Neural cell (in vitro differentiated cells): ENCODE data around the gene DNMT3A. TPM values are rescaled to one million over a fixed set of nuclear protein-coding genes. Genes with fewer than 3 reads are reported as not detected.

ENCODE experiments used
- H2AFZ ChIP-seq: fragments of 200-600, 300-800 bp; sonication (generic), shearing (Covaris generic); 2 replicates; pipeline ENCODE4 v1.6.0; 2014; ENCODE audit warnings: low read depth, mild to moderate bottlenecking, antibody characterized with exemption, low read length, moderate library complexity
- H3F3A ChIP-seq: fragments of 200-600 bp; shearing (Covaris generic); 2 replicates; pipeline ENCODE4 v1.6.1; 2016; ENCODE audit warnings: mild to moderate bottlenecking, moderate library complexity, mixed read lengths, antibody characterized with exemption, low read length; ENCODE audit not compliant: insufficient read depth, poor library complexity, severe bottlenecking
- H3K27ac ChIP-seq: fragments of 200-600, 300-800 bp; sonication (generic), shearing (Covaris generic); 2 replicates; pipeline ENCODE4 v1.5.1; 2014; ENCODE audit warnings: mild to moderate bottlenecking, low read length, moderate library complexity
- H3K27me3 ChIP-seq: fragments of 300-800, 200-600 bp; sonication (generic), shearing (Covaris generic); 2 replicates; pipeline ENCODE4 v1.6.0; 2014; ENCODE audit warnings: mild to moderate bottlenecking, low read depth, low read length, moderate library complexity; ENCODE audit not compliant: insufficient read depth
- H3K36me3 ChIP-seq: fragments of 300-800, 200-600 bp; sonication (generic), shearing (Covaris generic); 2 replicates; pipeline ENCODE4 v1.5.1; 2014; ENCODE audit warnings: mild to moderate bottlenecking, antibody characterized with exemption, low read length, moderate library complexity; ENCODE audit not compliant: insufficient read depth
- H3K4me2 ChIP-seq: fragments of 300-800, 200-600 bp; sonication (generic), shearing (Covaris generic); 2 replicates; pipeline ENCODE4 v1.6.0; 2014; ENCODE audit warnings: mild to moderate bottlenecking, low read length
- H3K4me3 ChIP-seq: fragments of 300-800, 200-600 bp; sonication (generic), shearing (Covaris generic); 2 replicates; pipeline ENCODE4 v1.5.1; 2014; ENCODE audit warnings: mild to moderate bottlenecking, low read length, moderate library complexity
- H3K79me2 ChIP-seq: fragments of 200-600 bp; shearing (Covaris generic); replicated peaks from 2 replicates; pipeline ENCODE4 v1.6.0; 2014; ENCODE audit warnings: mild to moderate bottlenecking, low read length, moderate library complexity; ENCODE audit not compliant: insufficient read depth
- H3K9ac ChIP-seq: fragments of 300-800, 200-600 bp; sonication (generic), shearing (Covaris generic); 2 replicates; pipeline ENCODE4 v1.6.1; 2016; ENCODE audit warnings: mild to moderate bottlenecking, low read length, mixed read lengths
- H3K9me2 ChIP-seq: fragments of 200-600 bp; shearing (Covaris generic); 2 replicates; pipeline ENCODE4 v1.6.1; 2016; ENCODE audit warnings: mild to moderate bottlenecking, low read length, mixed read lengths; ENCODE audit not compliant: insufficient read depth
- H3K9me3 ChIP-seq: fragments of 200-600, 300-800 bp; sonication (generic), shearing (Covaris generic); 2 replicates; pipeline ENCODE4 v1.6.1; 2016; ENCODE audit warnings: mild to moderate bottlenecking, mixed run types, low read length, moderate library complexity, mixed read lengths
- H4K20me1 ChIP-seq: fragments of 200-600 bp; shearing (Covaris generic); 2 replicates; pipeline ENCODE4 v1.6.1; 2016; ENCODE audit warnings: mild to moderate bottlenecking, mixed run types; ENCODE audit not compliant: insufficient read depth
- CTCF ChIP-seq: fragments of 450-650 bp; IDR thresholded peaks from 2 replicates; pipeline ENCODE4 v1.5.1; 2014; ENCODE audit warnings: antibody characterized with exemption, mild to moderate bottlenecking, moderate library complexity; ENCODE audit not compliant: poor library complexity, severe bottlenecking
- EP300 ChIP-seq: fragments of 450-650 bp; conservative IDR thresholded peaks from 2 replicates; pipeline ENCODE4 v1.6.1; 2014; ENCODE audit warnings: antibody characterized with exemption, mild to moderate bottlenecking, moderate library complexity; ENCODE audit not compliant: poor library complexity, severe bottlenecking
- EZH2 ChIP-seq: fragments of 200-600, 300-800 bp; shearing (Covaris generic), sonication (generic); IDR thresholded peaks from 2 replicates; pipeline ENCODE4 v1.6.1; 2014; ENCODE audit warnings: antibody characterized with exemption, low read length, borderline replicate concordance, mild to moderate bottlenecking; ENCODE audit not compliant: insufficient read depth, poor library complexity, severe bottlenecking
- MXI1 ChIP-seq: fragments of 450-650 bp; conservative IDR thresholded peaks from 2 replicates; pipeline ENCODE4 v1.6.1; 2014; ENCODE audit warnings: antibody characterized with exemption, mild to moderate bottlenecking; ENCODE audit not compliant: poor library complexity, severe bottlenecking
- POLR2AphosphoS5 ChIP-seq: IDR thresholded peaks from 2 replicates; pipeline ENCODE4 v1.6.1; 2012
- RAD21 ChIP-seq: fragments of 450-650 bp; conservative IDR thresholded peaks from 2 replicates; pipeline ENCODE4 v1.6.1; 2014; ENCODE audit warnings: antibody characterized with exemption, mild to moderate bottlenecking, moderate library complexity
- REST ChIP-seq: IDR thresholded peaks from 2 replicates; pipeline ENCODE4 v1.6.1; 2012; ENCODE audit warnings: borderline replicate concordance
- SMC3 ChIP-seq: fragments of 450-650 bp; conservative IDR thresholded peaks from 2 replicates; pipeline ENCODE4 v1.6.1; 2014; ENCODE audit warnings: antibody characterized with exemption, mild to moderate bottlenecking, moderate library complexity; ENCODE audit not compliant: poor library complexity
- TAF1 ChIP-seq: IDR thresholded peaks from 2 replicates; pipeline ENCODE4 v1.6.1; 2012; ENCODE audit warnings: low read depth
- polyA plus RNA-seq: library from polyadenylated mRNA; depleted of rRNA; stranded (reverse); fragments of >200 nt; gene quantifications from 2 replicates; pipeline ENCODE4 v1.2.3, GENCODE V29; 2014

The DNMT3A gene
- polyA plus RNA-seq, 1 donor from 2014 or later, result 33.0 TPM

GRCh38 chr2:25369876-25370275 lies 28.2 kb upstream of the DNMT3A start:
- H3K27me3 ChIP-seq, result no peaks in the 10 kb centered on the region
- no peak overlapping the region for H3K27ac ChIP-seq
- H3K9me3 ChIP-seq, result no peaks in the 10 kb centered on the region
- no peaks in the 10 kb centered on the region for H3K79me2 ChIP-seq
- no peak overlapping the region for H3K9ac ChIP-seq
- TF ChIP-seq REST, result no peak
- no peak for TF ChIP-seq EZH2
- no peak for TF ChIP-seq POLR2AphosphoS5
- TF ChIP-seq RAD21, result no peak
- no peak for TF ChIP-seq TAF1
- TF ChIP-seq MXI1, result no peak
- no peak for TF ChIP-seq CTCF
- TF ChIP-seq EP300, result no peak
- no peak for TF ChIP-seq SMC3
- H4K20me1 ChIP-seq, result no peaks in the 10 kb centered on the region
- H3K4me2 ChIP-seq, result no peak overlapping the region
- H2AFZ ChIP-seq, result no peak overlapping the region
- no peaks in the 10 kb centered on the region for H3K36me3 ChIP-seq
- H3K9me2 ChIP-seq, result no peaks in the 10 kb centered on the region
- H3K4me3 ChIP-seq, result no peak overlapping the region
- no peaks in the 10 kb centered on the region for H3F3A ChIP-seq

DNA sequence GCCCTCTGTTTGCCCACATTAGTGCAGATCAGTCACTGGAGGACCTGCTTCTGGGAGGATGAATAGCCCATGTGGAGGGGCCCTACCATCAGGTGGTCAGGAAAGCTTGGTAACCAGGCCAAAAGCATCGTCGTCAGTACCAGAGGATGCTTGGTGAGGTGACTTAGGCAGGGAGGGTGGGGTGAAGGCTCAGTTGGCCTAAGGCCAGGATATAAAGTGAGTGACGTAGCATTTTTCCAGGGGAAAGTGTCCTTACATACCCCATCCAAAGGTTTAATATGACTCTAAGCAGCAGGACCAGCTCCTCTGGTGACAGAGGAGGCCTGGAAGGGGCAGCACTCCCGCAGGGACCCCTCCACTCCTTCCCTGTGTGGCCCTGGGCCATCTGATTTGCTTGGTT lies 27.7 kb upstream of the DNMT3A start:
- H3K9ac ChIP-seq, result no peak overlapping the region
- no peaks in the 10 kb centered on the region for H3K79me2 ChIP-seq
- H3K27me3 ChIP-seq, result no peaks in the 10 kb centered on the region
- H3K4me3 ChIP-seq, result no peak overlapping the region
- no peaks in the 10 kb centered on the region for H3K36me3 ChIP-seq
- no peak overlapping the region for H2AFZ ChIP-seq
- no peaks in the 10 kb centered on the region for H3F3A ChIP-seq
- no peak overlapping the region for H3K4me2 ChIP-seq
- no peak for TF ChIP-seq EZH2
- no peaks in the 10 kb centered on the region for H3K9me2 ChIP-seq
- H4K20me1 ChIP-seq, result no peaks in the 10 kb centered on the region
- no peak overlapping the region for H3K27ac ChIP-seq
- no peaks in the 10 kb centered on the region for H3K9me3 ChIP-seq

DNA sequence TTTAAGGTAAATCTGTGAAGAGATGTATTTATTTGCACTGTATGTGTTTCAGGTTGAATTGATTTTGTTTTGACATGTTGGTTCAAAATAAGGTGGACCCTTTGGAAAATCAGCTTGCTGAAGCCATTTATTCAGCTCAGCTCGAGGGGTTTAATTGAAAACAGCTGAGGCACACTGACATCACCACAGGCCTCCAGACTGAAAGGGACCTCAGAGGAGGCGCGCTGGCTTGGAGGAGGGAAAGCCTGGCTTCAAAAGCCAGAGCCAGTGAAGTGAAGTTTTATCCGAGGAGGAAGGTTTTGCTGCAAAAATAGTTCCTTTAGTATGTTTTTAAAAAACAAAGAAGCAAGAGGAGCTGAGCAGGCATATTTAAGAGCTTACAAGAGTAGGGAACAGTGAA lies 26.9 kb upstream of the DNMT3A start:
- H3K9me2 ChIP-seq, result no peaks in the 10 kb centered on the region
- no peak overlapping the region for H3K27ac ChIP-seq
- TF ChIP-seq CTCF, result no peak
- no peak for TF ChIP-seq RAD21
- TF ChIP-seq MXI1, result no peak
- TF ChIP-seq EP300, result no peak
- no peak for TF ChIP-seq REST
- TF ChIP-seq EZH2, result no peak
- TF ChIP-seq SMC3, result no peak
- TF ChIP-seq TAF1, result no peak
- no peak for TF ChIP-seq POLR2AphosphoS5
- H3K79me2 ChIP-seq, result no peaks in the 10 kb centered on the region
- no peak overlapping the region for H3K4me3 ChIP-seq
- H4K20me1 ChIP-seq, result no peaks in the 10 kb centered on the region
- no peaks in the 10 kb centered on the region for H3K27me3 ChIP-seq
- H3K36me3 ChIP-seq, result no peaks in the 10 kb centered on the region
- no peak overlapping the region for H3K4me2 ChIP-seq
- no peaks in the 10 kb centered on the region for H3K9me3 ChIP-seq
- H2AFZ ChIP-seq, result no peak overlapping the region
- no peak overlapping the region for H3K9ac ChIP-seq
- H3F3A ChIP-seq, result no peaks in the 10 kb centered on the region
